ENCODE data around the gene DGCR8.

The DGCR8 gene

DNA sequence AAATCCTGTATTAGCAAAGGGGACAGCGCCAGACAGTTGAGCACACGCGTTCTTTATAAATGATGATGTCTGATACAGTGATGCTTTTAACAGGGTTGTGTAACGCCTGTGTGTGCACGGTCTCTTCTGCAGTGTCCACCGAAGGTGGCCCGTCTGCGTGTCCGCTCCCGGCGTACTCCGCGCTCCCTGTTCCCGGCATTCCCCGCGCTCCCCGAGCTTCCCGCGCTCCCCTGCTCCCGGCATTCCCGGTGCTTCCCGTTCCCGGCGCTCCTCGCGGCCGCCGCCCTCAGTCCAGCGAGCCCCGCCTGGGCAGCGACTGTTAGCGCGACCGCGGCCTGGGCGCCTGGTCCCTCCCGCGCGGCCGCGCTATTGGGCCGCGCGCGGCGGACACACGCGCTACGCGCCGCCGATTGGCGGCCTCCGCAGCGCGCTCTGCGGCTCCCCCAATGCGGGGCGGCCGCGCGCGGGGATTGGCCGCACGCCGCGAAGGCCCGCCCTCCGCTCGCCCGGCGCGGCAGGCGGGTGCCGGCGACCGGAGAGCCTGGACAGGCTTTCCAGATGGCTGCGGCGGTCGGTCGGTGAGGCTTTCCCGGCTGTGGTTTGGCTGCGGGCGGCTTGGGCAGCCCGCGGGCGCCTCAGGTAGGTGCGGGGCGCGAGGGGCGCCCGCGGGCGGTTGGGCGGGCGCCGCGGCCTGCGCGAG is at the start of gene DGCR8:
TSS of gene DGCR8 (plus strand) at position 497 of the 700 bp plus-strand sequence. CDS start 5,723 bp downstream, outside the sequence.
- Histone ChIP-seq H3K27me3 (ENCODE audit: control insufficient read depth in 1 of 2, insufficient read depth in 2 of 2, low read length in 2 of 2) (no peaks in the 10 kb centered on the region), H3K4me3 (ENCODE audit: low read depth in 1 of 2, low read length in 2 of 2) (peak within 1 kb of the TSS; percentile 88 to 94), H3K4me1 (ENCODE audit: control insufficient read depth in 1 of 2, insufficient read depth in 2 of 2, low read length in 2 of 2) (peaks cover 22 to 38% of the 10 kb centered on the region in 2 donors), H3K27ac (ENCODE audit: low read depth, low read length) (peak within 1 kb of the TSS; percentile 79), H3K9ac (ENCODE audit: low read depth in 1 of 2, low read length in 2 of 2) (peak within 1 kb of the TSS; percentile 85 to 91), H3K36me3 (ENCODE audit: control insufficient read depth in 1 of 2, insufficient read depth in 2 of 2, low read length in 2 of 2) (peaks cover 0 to 3% of the 10 kb centered on the region in 2 donors), H3K9me3 (ENCODE audit: control insufficient read depth in 1 of 2, low read length in 2 of 2) (no peaks in the 10 kb centered on the region)

GRCh38 chr22:20031732-20032406 is 48.2 kb upstream of the DGCR8 start:
- H3K27me3 ChIP-seq (ENCODE audit: control insufficient read depth in 1 of 2, insufficient read depth in 2 of 2, low read length in 2 of 2): no peaks in the 10 kb centered on the region
- no peak overlapping the region for H3K4me3 ChIP-seq (ENCODE audit: low read depth in 1 of 2, low read length in 2 of 2)
- peaks cover 0 to 14% of the 10 kb centered on the region in 2 donors for H3K4me1 ChIP-seq (ENCODE audit: control insufficient read depth in 1 of 2, insufficient read depth in 2 of 2, low read length in 2 of 2)
- peaks cover 0 to 17% of the 10 kb centered on the region in 2 donors for H3K36me3 ChIP-seq (ENCODE audit: control insufficient read depth in 1 of 2, insufficient read depth in 2 of 2, low read length in 2 of 2)
- H3K27ac ChIP-seq (ENCODE audit: low read depth, low read length): no peak overlapping the region
- no peak overlapping the region for H3K9ac ChIP-seq (ENCODE audit: low read depth in 1 of 2, low read length in 2 of 2)
- H3K9me3 ChIP-seq (ENCODE audit: control insufficient read depth in 1 of 2, low read length in 2 of 2): no peaks in the 10 kb centered on the region

DNA sequence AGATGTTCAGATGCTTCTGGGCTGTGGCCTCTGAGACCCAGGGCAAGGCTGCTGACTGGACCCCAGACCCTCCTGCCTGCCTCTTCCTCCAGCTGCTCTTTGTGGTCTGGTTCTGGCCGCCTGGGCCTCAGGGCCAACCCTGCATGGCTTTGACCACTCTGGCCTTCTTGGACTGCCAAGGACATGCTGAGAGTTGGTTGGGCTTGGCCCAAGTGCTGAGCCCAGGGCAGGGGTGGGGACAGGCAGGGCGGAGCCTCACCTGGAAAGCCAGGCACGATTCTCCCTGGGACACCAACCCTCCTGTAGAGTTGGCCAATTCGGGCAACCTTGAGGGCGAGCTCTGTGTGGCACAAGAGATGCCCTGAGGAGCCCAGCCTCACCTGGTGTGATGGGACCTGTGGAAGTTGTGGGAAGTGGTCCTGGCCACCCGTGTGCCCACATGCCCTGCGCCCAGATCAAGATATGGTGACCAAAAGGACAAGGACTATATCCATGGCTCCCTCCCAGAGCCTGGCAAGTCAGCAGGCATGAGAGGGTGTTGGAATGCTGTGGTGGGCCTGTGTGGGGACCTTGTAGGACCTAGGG is 47.5 kb upstream of the DGCR8 start:
- peaks cover 0 to 14% of the 10 kb centered on the region in 2 donors for H3K4me1 ChIP-seq (ENCODE audit: control insufficient read depth in 1 of 2, insufficient read depth in 2 of 2, low read length in 2 of 2)
- H3K36me3 ChIP-seq (ENCODE audit: control insufficient read depth in 1 of 2, insufficient read depth in 2 of 2, low read length in 2 of 2): peaks cover 0 to 22% of the 10 kb centered on the region in 2 donors
- H3K9me3 ChIP-seq (ENCODE audit: control insufficient read depth in 1 of 2, low read length in 2 of 2): no peaks in the 10 kb centered on the region
- no peak overlapping the region for H3K27ac ChIP-seq (ENCODE audit: low read depth, low read length)
- H3K27me3 ChIP-seq (ENCODE audit: control insufficient read depth in 1 of 2, insufficient read depth in 2 of 2, low read length in 2 of 2): no peaks in the 10 kb centered on the region
- H3K4me3 ChIP-seq (ENCODE audit: low read depth in 1 of 2, low read length in 2 of 2): no peak overlapping the region
- H3K9ac ChIP-seq (ENCODE audit: low read depth in 1 of 2, low read length in 2 of 2): no peak overlapping the region

- Histone ChIP-seq H3K36me3 (ENCODE audit: control insufficient read depth in 1 of 2, insufficient read depth in 2 of 2, low read length in 2 of 2) (peaks cover 0 to 27% of the 10 kb centered on the region in 2 donors), H3K4me1 (ENCODE audit: control insufficient read depth in 1 of 2, insufficient read depth in 2 of 2, low read length in 2 of 2) (peaks cover 0 to 14% of the 10 kb centered on the region in 2 donors), H3K27ac (ENCODE audit: low read depth, low read length) (no peak overlapping the region), H3K9ac (ENCODE audit: low read depth in 1 of 2, low read length in 2 of 2) (no peak overlapping the region), H3K9me3 (ENCODE audit: control insufficient read depth in 1 of 2, low read length in 2 of 2) (no peaks in the 10 kb centered on the region), H3K27me3 (ENCODE audit: control insufficient read depth in 1 of 2, insufficient read depth in 2 of 2, low read length in 2 of 2) (no peaks in the 10 kb centered on the region), H3K4me3 (ENCODE audit: low read depth in 1 of 2, low read length in 2 of 2) (no peak overlapping the region)
Observed at GRCh38 chr22:20033045-20033706, 46.9 kb upstream of the DGCR8 start.

- no peak overlapping the region for H3K4me3 ChIP-seq (ENCODE audit: low read depth in 1 of 2, low read length in 2 of 2)
- no peak overlapping the region for H3K27ac ChIP-seq (ENCODE audit: low read depth, low read length)
- no peaks in the 10 kb centered on the region for H3K9me3 ChIP-seq (ENCODE audit: control insufficient read depth in 1 of 2, low read length in 2 of 2)
- peaks cover 0 to 12% of the 10 kb centered on the region in 2 donors for H3K4me1 ChIP-seq (ENCODE audit: control insufficient read depth in 1 of 2, insufficient read depth in 2 of 2, low read length in 2 of 2)
- peaks cover 0 to 32% of the 10 kb centered on the region in 2 donors for H3K36me3 ChIP-seq (ENCODE audit: control insufficient read depth in 1 of 2, insufficient read depth in 2 of 2, low read length in 2 of 2)
- H3K27me3 ChIP-seq (ENCODE audit: control insufficient read depth in 1 of 2, insufficient read depth in 2 of 2, low read length in 2 of 2): no peaks in the 10 kb centered on the region
- H3K9ac ChIP-seq (ENCODE audit: low read depth in 1 of 2, low read length in 2 of 2): no peak overlapping the region
Observed at GRCh38 chr22:20034143-20034542, 45.9 kb upstream of the DGCR8 start.

- Histone ChIP-seq H3K9ac (ENCODE audit: low read depth in 1 of 2, low read length in 2 of 2) (no peak overlapping the region), H3K27ac (ENCODE audit: low read depth, low read length) (no peak overlapping the region), H3K4me1 (ENCODE audit: control insufficient read depth in 1 of 2, insufficient read depth in 2 of 2, low read length in 2 of 2) (peaks cover 0 to 12% of the 10 kb centered on the region in 2 donors), H3K27me3 (ENCODE audit: control insufficient read depth in 1 of 2, insufficient read depth in 2 of 2, low read length in 2 of 2) (no peaks in the 10 kb centered on the region), H3K9me3 (ENCODE audit: control insufficient read depth in 1 of 2, low read length in 2 of 2) (no peaks in the 10 kb centered on the region), H3K4me3 (ENCODE audit: low read depth in 1 of 2, low read length in 2 of 2) (no peak overlapping the region), H3K36me3 (ENCODE audit: control insufficient read depth in 1 of 2, insufficient read depth in 2 of 2, low read length in 2 of 2) (peaks cover 0 to 37% of the 10 kb centered on the region in 2 donors)
Observed at GRCh38 chr22:20035375-20036083, 44.5 kb upstream of the DGCR8 start.

GRCh38 chr22:20036084-20036482 is 44.0 kb upstream of the DGCR8 start:
- H3K4me3 ChIP-seq (ENCODE audit: low read depth in 1 of 2, low read length in 2 of 2): no peak overlapping the region
- peaks cover 0 to 12% of the 10 kb centered on the region in 2 donors for H3K4me1 ChIP-seq (ENCODE audit: control insufficient read depth in 1 of 2, insufficient read depth in 2 of 2, low read length in 2 of 2)
- H3K9ac ChIP-seq (ENCODE audit: low read depth in 1 of 2, low read length in 2 of 2): no peak overlapping the region
- peaks cover 0 to 37% of the 10 kb centered on the region in 2 donors for H3K36me3 ChIP-seq (ENCODE audit: control insufficient read depth in 1 of 2, insufficient read depth in 2 of 2, low read length in 2 of 2)
- H3K27ac ChIP-seq (ENCODE audit: low read depth, low read length): no peak overlapping the region
- H3K27me3 ChIP-seq (ENCODE audit: control insufficient read depth in 1 of 2, insufficient read depth in 2 of 2, low read length in 2 of 2): no peaks in the 10 kb centered on the region
- no peaks in the 10 kb centered on the region for H3K9me3 ChIP-seq (ENCODE audit: control insufficient read depth in 1 of 2, low read length in 2 of 2)

GRCh38 chr22:20036535-20037392 is 43.3 kb upstream of the DGCR8 start:
- Histone ChIP-seq H3K27me3 (ENCODE audit: control insufficient read depth in 1 of 2, insufficient read depth in 2 of 2, low read length in 2 of 2) (no peaks in the 10 kb centered on the region), H3K4me3 (ENCODE audit: low read depth in 1 of 2, low read length in 2 of 2) (no peak overlapping the region), H3K27ac (ENCODE audit: low read depth, low read length) (no peak overlapping the region), H3K9me3 (ENCODE audit: control insufficient read depth in 1 of 2, low read length in 2 of 2) (no peaks in the 10 kb centered on the region), H3K36me3 (ENCODE audit: control insufficient read depth in 1 of 2, insufficient read depth in 2 of 2, low read length in 2 of 2) (peaks cover 0 to 31% of the 10 kb centered on the region in 2 donors), H3K4me1 (ENCODE audit: control insufficient read depth in 1 of 2, insufficient read depth in 2 of 2, low read length in 2 of 2) (peaks cover 0 to 9% of the 10 kb centered on the region in 2 donors), H3K9ac (ENCODE audit: low read depth in 1 of 2, low read length in 2 of 2) (no peak overlapping the region)

DNA sequence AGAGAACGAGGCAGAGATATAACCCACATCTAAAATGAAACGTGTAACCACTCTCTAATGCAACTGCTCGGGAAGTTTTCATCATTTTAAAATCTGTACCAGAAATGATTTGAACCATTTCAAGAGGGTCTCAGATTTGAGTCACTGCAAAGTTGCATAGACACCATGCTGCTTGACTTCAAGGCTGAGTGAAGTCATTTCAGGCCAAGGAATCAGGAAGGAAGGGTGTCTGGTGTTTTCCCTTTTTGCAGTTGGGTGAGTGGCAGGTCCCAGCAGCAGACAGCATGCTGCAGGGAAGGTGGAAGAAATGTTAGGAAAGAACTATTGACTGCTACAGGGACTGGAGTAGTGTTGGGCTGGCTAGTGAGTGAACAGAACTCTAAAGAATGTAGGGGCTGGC is 42.6 kb upstream of the DGCR8 start:
- peaks cover 0 to 3% of the 10 kb centered on the region in 2 donors for H3K4me1 ChIP-seq (ENCODE audit: control insufficient read depth in 1 of 2, insufficient read depth in 2 of 2, low read length in 2 of 2)
- H3K4me3 ChIP-seq (ENCODE audit: low read depth in 1 of 2, low read length in 2 of 2): no peak overlapping the region
- no peaks in the 10 kb centered on the region for H3K9me3 ChIP-seq (ENCODE audit: control insufficient read depth in 1 of 2, low read length in 2 of 2)
- H3K27me3 ChIP-seq (ENCODE audit: control insufficient read depth in 1 of 2, insufficient read depth in 2 of 2, low read length in 2 of 2): no peaks in the 10 kb centered on the region
- H3K9ac ChIP-seq (ENCODE audit: low read depth in 1 of 2, low read length in 2 of 2): no peak overlapping the region
- peaks cover 0 to 26% of the 10 kb centered on the region in 2 donors for H3K36me3 ChIP-seq (ENCODE audit: control insufficient read depth in 1 of 2, insufficient read depth in 2 of 2, low read length in 2 of 2)
- no peak overlapping the region for H3K27ac ChIP-seq (ENCODE audit: low read depth, low read length)

Measured in duodenal mucosa (tissue), 2 donors.